DMS79 treated with DMSO at 0.1 percent for 48 hours (cell line): ENCODE results near the gene CFAP299.
"Not testable (repeated sequence)": the region's sequence is repeated elsewhere in the genome, so short reads cannot be mapped to it uniquely, and the experiment has no call there.

Experiments used
- DNase-seq: peaks from one replicate; lab custom pipeline; 2025; lab: John Stamatoyannopoulos, UW

The CFAP299 gene

GRCh38 chr4:80730158-80730557, 394.6 kb downstream of the CFAP299 start:
- DNase-seq: no peak

GRCh38 chr4:80731436-80731835, 395.9 kb downstream of the CFAP299 start:
- peak; percentile 56 for DNase-seq

- DNase-seq: peak; percentile 25
These were observed 396.5 kb downstream of the CFAP299 start for GRCh38 chr4:80732010-80732409.

- DNase-seq: no peak
These were observed 404.8 kb downstream of the CFAP299 start for GRCh38 chr4:80740375-80740774.

DNA sequence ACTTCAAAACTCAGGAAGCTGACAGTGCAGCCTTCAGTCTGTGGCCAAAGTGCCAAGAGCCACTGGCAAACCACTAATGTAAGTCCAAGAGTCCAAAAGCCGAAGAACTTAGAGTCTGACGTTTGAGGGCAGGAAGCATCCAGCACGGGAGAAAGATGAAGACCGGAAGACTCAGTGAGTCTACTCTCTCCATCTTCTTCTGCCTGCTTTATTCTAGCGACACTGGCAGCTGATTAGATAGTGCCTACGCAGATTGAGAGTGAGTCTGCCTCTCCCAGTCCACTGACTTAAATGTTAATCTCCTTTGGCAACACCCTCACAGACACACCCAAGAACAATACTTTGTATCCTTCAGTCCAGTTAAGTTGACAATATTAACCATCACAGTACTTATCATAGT, 414.0 kb downstream of the CFAP299 start:
- not testable (repeated sequence) for DNase-seq

- DNase-seq: no peak
These were observed 415.7 kb downstream of the CFAP299 start for GRCh38 chr4:80751200-80751599.

DNA sequence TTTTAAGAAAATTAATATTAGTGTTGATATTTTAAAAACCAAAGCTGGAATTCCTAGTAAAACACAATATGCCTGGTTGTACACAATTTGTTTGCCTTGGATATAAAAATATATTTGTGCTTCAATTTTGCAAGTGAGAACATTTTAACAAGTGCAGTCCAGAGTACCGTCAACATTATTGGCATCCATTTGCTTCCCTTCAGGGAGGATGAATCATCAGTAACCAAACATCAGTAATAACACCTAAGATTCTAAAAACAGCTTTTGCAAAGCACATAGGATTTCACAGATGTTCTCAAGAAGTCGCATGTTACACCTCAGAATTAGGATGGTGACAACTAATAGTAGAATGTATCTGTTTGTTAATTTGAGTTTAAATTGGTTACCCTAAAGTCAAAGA, 432.4 kb downstream of the CFAP299 start:
- no peak for DNase-seq

GRCh38 chr4:80776168-80776567, 440.6 kb downstream of the CFAP299 start:
- DNase-seq: no peak

GRCh38 chr4:80781431-80781830, 445.9 kb downstream of the CFAP299 start:
- no peak for DNase-seq

GRCh38 chr4:80787306-80787705, 451.8 kb downstream of the CFAP299 start:
- DNase-seq: no peak

GRCh38 chr4:80788798-80789197, 453.3 kb downstream of the CFAP299 start:
- DNase-seq: peak; percentile 46

- no peak for DNase-seq
These were observed 454.6 kb downstream of the CFAP299 start for GRCh38 chr4:80790152-80790551.

- not testable (repeated sequence) for DNase-seq
These were observed 458.1 kb downstream of the CFAP299 start for GRCh38 chr4:80793660-80794059.

GRCh38 chr4:80798082-80798481, 462.6 kb downstream of the CFAP299 start:
- no peak for DNase-seq

DNA sequence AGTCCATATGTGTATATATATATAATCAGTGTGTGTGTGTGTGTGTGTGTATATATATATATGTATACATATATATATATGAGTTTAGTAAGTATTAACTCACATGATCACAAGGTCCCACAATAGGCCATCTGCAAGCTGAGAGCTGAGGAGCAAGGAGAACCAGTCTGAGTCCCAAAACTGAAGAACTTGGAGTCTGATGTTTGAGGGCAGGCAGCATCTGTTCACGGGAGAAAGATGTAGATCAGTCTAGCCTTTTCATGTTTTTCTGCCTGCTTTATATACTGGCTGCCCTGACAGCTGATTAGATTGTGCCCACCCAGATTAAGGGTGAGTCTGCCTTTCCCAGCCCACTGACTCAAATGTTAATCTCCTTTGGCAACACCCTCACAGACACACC, 465.2 kb downstream of the CFAP299 start:
- not testable (repeated sequence) for DNase-seq

DNA sequence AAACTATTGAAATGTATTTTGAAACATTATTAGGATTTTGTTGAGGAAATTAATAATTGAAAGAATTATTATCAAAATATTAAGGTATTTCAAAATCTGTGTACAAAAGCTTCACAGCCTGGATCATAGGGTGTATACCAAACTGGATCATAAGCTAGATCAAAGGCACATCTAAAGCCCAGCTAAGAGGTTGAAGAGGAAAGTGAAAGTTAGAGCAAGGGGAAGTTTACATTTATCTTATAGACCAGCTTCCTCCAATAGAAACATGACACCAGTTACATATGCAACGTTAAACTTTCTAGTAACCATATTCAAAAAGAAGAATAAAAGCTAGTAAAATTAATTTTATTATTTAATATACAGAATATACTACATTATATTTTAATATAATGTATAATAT, 467.8 kb downstream of the CFAP299 start:
- no peak for DNase-seq

DNA sequence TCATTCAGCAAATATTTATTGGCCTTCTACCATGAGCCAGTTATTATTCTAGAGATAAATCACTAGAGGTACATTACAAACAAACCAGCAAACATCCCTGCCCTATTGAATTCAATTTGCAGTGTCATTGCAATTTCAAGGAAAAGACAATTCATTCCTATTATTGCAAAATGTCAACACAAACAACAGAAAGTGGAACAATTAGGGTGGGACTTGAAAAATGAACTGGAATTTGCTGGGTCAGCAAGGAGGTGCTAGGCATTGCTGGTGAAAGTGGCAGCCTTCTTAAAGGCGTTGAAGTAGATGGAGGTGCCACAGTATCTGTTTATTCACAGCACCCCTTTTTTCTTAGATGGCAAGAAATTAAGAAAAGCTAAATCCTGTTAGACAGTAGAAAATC, 470.9 kb downstream of the CFAP299 start:
- no peak for DNase-seq

GRCh38 chr4:80809039-80809729, 473.7 kb downstream of the CFAP299 start:
- no peak for DNase-seq

DNA sequence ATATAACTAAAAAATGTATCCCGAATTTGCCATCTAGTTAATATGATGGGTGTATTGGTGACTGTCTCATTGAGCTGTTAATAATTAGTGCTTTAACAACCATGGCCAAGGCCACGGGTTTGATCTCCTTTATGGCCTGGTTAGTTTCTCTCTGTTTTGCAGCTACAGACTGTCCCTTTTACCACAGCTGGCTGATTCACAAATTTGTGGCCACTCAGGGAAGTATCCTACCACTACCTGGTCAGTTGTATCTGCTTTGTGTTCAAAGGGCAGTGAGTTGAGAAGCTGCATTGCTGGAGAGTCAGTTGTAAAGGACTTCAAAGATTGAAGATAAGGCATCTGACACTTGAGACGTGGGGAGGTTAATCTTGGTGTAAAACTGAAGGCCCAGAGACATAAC, 475.9 kb downstream of the CFAP299 start:
- DNase-seq: no peak

GRCh38 chr4:80812145-80812544, 476.6 kb downstream of the CFAP299 start:
- DNase-seq: peak; percentile 87

- no peak for DNase-seq
These were observed 478.7 kb downstream of the CFAP299 start for GRCh38 chr4:80814266-80814665.

DNA sequence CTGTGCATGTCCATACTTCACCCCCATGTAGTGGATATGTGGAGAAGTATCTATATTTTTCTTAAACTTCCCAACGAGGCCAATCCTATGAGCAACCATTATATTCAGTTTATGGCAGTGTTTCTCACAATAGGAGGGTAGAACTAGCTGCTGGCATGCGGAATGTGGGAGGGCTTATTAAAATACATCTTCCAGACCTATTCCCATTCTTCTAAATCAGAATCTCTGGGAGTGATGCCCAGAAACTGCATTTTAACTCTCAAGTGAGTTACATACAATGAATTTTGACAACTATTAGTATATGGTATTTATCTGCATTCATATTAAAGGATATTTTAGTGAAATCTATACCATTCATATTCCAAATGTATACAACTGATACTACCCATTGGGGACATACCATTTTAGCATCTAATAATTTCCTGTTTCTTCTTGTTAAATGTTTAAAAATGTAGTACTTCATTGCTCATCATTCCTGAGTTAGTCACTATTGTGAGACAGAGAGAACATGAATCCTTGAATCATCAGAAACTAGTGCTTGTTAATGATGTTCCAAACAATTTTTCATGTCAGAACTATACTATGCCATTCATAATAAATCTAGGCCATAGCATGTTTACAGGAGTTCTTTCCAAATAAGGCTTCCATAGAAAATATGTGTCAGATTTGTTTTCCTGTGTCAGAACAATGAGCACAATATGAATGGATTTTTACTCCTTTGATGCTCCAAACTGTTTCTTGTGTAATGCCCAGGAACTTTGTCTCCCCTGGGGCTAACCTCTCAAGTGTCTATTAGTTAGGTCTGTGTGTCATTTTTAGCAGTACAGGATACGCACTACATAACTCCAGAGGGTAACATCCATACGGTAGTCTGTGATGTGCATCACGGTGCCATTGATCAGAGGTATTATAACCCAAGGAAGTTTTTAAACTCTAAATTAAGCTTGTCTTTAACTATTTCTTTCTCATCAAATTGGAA, 496.1 kb downstream of the CFAP299 start:
- no peak for DNase-seq

DNA sequence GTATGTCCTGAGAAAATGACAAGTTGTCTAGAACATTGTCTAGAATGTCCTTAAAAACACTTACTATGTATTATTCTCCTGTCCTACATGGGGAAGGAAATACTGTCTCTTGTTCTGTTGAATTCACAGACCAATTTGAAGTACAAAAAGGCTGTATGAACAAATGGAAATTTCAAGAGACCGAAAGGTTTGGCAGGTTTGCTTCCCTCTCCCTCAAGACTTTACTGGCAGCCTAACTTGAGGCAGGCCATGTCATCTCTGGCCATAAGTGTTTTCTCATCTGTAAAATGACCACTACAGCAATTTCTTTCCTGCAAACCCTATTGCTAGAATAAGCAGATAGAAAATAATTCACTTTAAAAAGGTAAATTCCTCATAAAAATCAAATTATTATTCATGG, 503.8 kb downstream of the CFAP299 start:
- DNase-seq: no peak
